ENCODE results near the gene SLC26A11. TPM values are rescaled to one million over a fixed set of nuclear protein-coding genes. Genes with fewer than 3 reads are reported as not detected.

SLC26A11 gene
- total RNA-seq, 4 donors from 2014 or later: 2.6 to 3.3 (median 3.1) TPM

GRCh38 chr17:80247561-80247960 lies 27.3 kb downstream of the SLC26A11 start:
- TF ChIP-seq POLR2A (IDR thresholded peaks at IDR 0.05): no peak
- TF ChIP-seq, protein P1, sequence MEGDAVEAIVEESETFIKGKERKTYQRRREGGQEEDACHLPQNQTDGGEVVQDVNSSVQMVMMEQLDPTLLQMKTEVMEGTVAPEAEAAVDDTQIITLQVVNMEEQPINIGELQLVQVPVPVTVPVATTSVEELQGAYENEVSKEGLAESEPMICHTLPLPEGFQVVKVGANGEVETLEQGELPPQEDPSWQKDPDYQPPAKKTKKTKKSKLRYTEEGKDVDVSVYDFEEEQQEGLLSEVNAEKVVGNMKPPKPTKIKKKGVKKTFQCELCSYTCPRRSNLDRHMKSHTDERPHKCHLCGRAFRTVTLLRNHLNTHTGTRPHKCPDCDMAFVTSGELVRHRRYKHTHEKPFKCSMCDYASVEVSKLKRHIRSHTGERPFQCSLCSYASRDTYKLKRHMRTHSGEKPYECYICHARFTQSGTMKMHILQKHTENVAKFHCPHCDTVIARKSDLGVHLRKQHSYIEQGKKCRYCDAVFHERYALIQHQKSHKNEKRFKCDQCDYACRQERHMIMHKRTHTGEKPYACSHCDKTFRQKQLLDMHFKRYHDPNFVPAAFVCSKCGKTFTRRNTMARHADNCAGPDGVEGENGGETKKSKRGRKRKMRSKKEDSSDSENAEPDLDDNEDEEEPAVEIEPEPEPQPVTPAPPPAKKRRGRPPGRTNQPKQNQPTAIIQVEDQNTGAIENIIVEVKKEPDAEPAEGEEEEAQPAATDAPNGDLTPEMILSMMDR (IDR thresholded peaks at IDR 0.05 in 4 of 5, conservative IDR thresholded peaks at IDR 0.05 in 1 of 5): no peak
- intact Hi-C loops (cut with DNase I; ENCODE audit: low total_unique reads) (no loop called here), in situ Hi-C loops (cut with MboI; ENCODE audit: low sequenced_read_pairs in 4 of 4) (no loop called here)
- Histone ChIP-seq H3K9me3 (no peaks in the 10 kb centered on the region), H3K27ac (no peak overlapping the region), H3K36me3 (peaks cover 0 to 21% of the 10 kb centered on the region in 2 donors), H3K27me3 (no peaks in the 10 kb centered on the region), H3K4me1 (peaks cover 0 to 6% of the 10 kb centered on the region in 2 donors), H3K4me3 (no peak overlapping the region)
- ATAC-seq (no peak), DNase-seq (no peak)

- no peaks in the 10 kb centered on the region for H3K9me3 ChIP-seq
- no peak for TF ChIP-seq POLR2A (IDR thresholded peaks at IDR 0.05)
- TF ChIP-seq, protein P1 (IDR thresholded peaks at IDR 0.05 in 4 of 5, conservative IDR thresholded peaks at IDR 0.05 in 1 of 5): no peak
- DNase-seq (no peak), ATAC-seq (no peak)
- H3K36me3 ChIP-seq: peaks cover 0 to 22% of the 10 kb centered on the region in 2 donors
- in situ Hi-C loops (cut with MboI; ENCODE audit: low sequenced_read_pairs in 4 of 4) (no loop called here), intact Hi-C loops (cut with DNase I; ENCODE audit: low total_unique reads) (no loop called here)
- H3K4me3 ChIP-seq: no peak overlapping the region
- no peaks in the 10 kb centered on the region for H3K27me3 ChIP-seq
- H3K4me1 ChIP-seq: peaks cover 0 to 6% of the 10 kb centered on the region in 2 donors
- H3K27ac ChIP-seq: no peak overlapping the region
These were observed 28.0 kb downstream of the SLC26A11 start for GRCh38 chr17:80248001-80248893.

DNA sequence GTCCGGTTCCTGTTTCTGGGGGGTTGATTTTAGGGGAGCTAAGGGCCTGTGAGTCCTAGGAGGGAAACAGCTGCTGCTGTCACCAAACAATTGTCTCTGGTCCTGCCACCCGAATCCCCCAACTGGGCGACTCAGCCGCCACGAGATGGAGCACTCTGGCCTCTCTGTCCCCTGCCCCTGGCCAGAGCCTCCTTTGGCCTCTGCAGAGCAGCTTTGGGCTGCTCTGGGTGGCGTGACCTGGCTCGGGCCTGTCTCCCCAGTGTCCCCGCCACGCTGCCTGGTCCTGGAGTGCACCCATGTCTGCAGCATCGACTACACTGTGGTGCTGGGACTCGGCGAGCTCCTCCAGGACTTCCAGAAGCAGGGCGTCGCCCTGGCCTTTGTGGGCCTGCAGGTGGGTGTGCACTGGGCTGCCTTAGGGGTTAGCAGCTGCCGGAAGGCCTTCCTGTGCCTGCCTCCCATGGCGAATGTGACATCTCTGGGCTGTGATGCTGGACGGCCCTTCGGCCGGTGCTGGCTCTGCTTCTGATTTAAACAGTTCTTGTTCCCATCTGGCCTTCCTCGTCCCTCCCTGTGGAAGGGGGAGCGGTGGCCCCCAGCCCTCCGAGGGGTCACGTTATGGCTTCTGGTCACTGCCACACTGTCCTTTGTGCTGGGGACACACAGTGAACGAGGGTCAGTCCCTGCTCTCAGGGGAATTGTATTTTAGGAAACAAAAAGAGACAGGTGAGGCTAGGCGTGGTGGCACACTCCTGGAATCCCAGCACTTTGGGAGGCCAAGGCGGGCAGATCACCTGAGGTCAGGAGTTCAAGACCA lies 28.9 kb downstream of the SLC26A11 start:
- Histone ChIP-seq H3K27ac (no peak overlapping the region), H3K27me3 (no peaks in the 10 kb centered on the region), H3K4me1 (peaks cover 0 to 3% of the 10 kb centered on the region in 2 donors), H3K36me3 (peaks cover 0 to 22% of the 10 kb centered on the region in 2 donors), H3K4me3 (no peak overlapping the region), H3K9me3 (no peaks in the 10 kb centered on the region)
- no peak for ATAC-seq
- TF ChIP-seq, protein P1 (IDR thresholded peaks at IDR 0.05 in 4 of 5, conservative IDR thresholded peaks at IDR 0.05 in 1 of 5): no peak
- no peak for TF ChIP-seq POLR2A (IDR thresholded peaks at IDR 0.05)
- no peak for DNase-seq
- intact Hi-C loops (cut with DNase I; ENCODE audit: low total_unique reads) (no loop called here), in situ Hi-C loops (cut with MboI; ENCODE audit: low sequenced_read_pairs in 4 of 4) (no loop called here)

GRCh38 chr17:80251966-80252365 lies 31.7 kb downstream of the SLC26A11 start:
- H3K9me3 ChIP-seq: no peaks in the 10 kb centered on the region
- in situ Hi-C loops (cut with MboI; ENCODE audit: low sequenced_read_pairs in 4 of 4) (no loop called here), intact Hi-C loops (cut with DNase I; ENCODE audit: low total_unique reads) (no loop called here)
- H3K4me3 ChIP-seq: no peak overlapping the region
- H3K27ac ChIP-seq: no peak overlapping the region
- no peak for TF ChIP-seq POLR2A (IDR thresholded peaks at IDR 0.05)
- TF ChIP-seq, protein P1 (IDR thresholded peaks at IDR 0.05 in 4 of 5, conservative IDR thresholded peaks at IDR 0.05 in 1 of 5): no peak
- H3K36me3 ChIP-seq: peaks cover 0 to 10% of the 10 kb centered on the region in 2 donors
- DNase-seq (no peak), ATAC-seq (no peak)
- peaks cover 9 to 15% of the 10 kb centered on the region in 2 donors for H3K4me1 ChIP-seq
- H3K27me3 ChIP-seq: no peaks in the 10 kb centered on the region

All from gastrocnemius medialis (tissue), 4 donors.